Neuronal stem cell (in vitro differentiated cells): ENCODE data around the gene BUD23.

Experiments
- DNase-seq: peaks from one replicate; pipeline ENCODE4 v3.0.0-alpha.2; 2013; ENCODE audit warnings: low spot score
- H2AFZ ChIP-seq: one replicate; pipeline ENCODE4 v1.6.1; 2013; ENCODE audit warnings: mild to moderate bottlenecking, low read length, inconsistent platforms
- H2AK5ac ChIP-seq: 2 replicates; pipeline ENCODE4 v1.6.1; 2013; ENCODE audit warnings: low read depth, mild to moderate bottlenecking, inconsistent platforms, low read length, moderate library complexity, mixed read lengths
- H2BK120ac ChIP-seq: 2 replicates; pipeline ENCODE4 v1.6.1; 2013; ENCODE audit warnings: low read depth, mild to moderate bottlenecking, inconsistent platforms, low read length, moderate library complexity, mixed read lengths
- H2BK12ac ChIP-seq: one replicate; pipeline ENCODE4 v1.6.1; 2013; ENCODE audit warnings: low read length, inconsistent platforms
- H2BK15ac ChIP-seq: 2 replicates; pipeline ENCODE4 v1.6.1; 2013; ENCODE audit warnings: mild to moderate bottlenecking, low read length, inconsistent platforms, mixed read lengths
- H2BK5ac ChIP-seq: one replicate; pipeline ENCODE4 v1.6.1; 2013; ENCODE audit warnings: inconsistent platforms, mild to moderate bottlenecking, low read length, moderate library complexity
- H3K14ac ChIP-seq: one replicate; pipeline ENCODE4 v1.6.1; 2013; ENCODE audit warnings: low read length, inconsistent platforms
- H3K18ac ChIP-seq: 2 replicates; pipeline ENCODE4 v1.6.1; 2013; ENCODE audit warnings: low read length, inconsistent platforms
- H3K23ac ChIP-seq: 2 replicates; pipeline ENCODE4 v1.6.1; 2013; ENCODE audit warnings: low read depth, mild to moderate bottlenecking, mixed read lengths, low read length, inconsistent platforms; ENCODE audit not compliant: poor library complexity
- H3K27ac ChIP-seq: replicated peaks from 3 replicates; pipeline ENCODE4 v1.5.1; 2013; ENCODE audit warnings: low read length, inconsistent platforms
- H3K27me3 ChIP-seq, 3 experiments: 2 replicates each; pipeline ENCODE4 v1.6.1; 2013; ENCODE audit warnings: low read length in 3 of 3, mild to moderate bottlenecking in 2 of 3, inconsistent platforms in 1 of 3, low read depth in 1 of 3, mixed read lengths in 1 of 3, moderate library complexity in 1 of 3; ENCODE audit not compliant: control insufficient read depth in 3 of 3, insufficient read depth in 3 of 3
- H3K36me3 ChIP-seq, 2 donors: replicated peaks in 1 of 2; 2 replicates each; pipeline ENCODE4 v1.6.1; 2013; ENCODE audit warnings: low read length in 2 of 2; ENCODE audit not compliant: control insufficient read depth in 2 of 2, insufficient read depth in 2 of 2
- H3K4ac ChIP-seq: 2 replicates; pipeline ENCODE4 v1.6.1; 2013; ENCODE audit warnings: inconsistent platforms, mild to moderate bottlenecking, low read length, moderate library complexity
- H3K4me1 ChIP-seq, 2 donors: 1 replicate in 1 of 2; 2 replicates in 1 of 2; pipeline ENCODE4 v1.6.1; 2013; ENCODE audit warnings: low read length in 2 of 2, low read depth in 1 of 2; ENCODE audit not compliant: control insufficient read depth in 2 of 2, insufficient read depth in 1 of 2
- H3K4me2 ChIP-seq: one replicate; pipeline ENCODE4 v1.6.1; 2013; ENCODE audit warnings: mild to moderate bottlenecking, low read length, inconsistent platforms; ENCODE audit not compliant: insufficient read depth, poor library complexity, severe bottlenecking
- H3K4me3 ChIP-seq, 2 donors: 2 replicates each; pipeline ENCODE4 v1.5.1; 2013; ENCODE audit warnings: low read length in 2 of 2, mild to moderate bottlenecking in 2 of 2, inconsistent platforms in 1 of 2, moderate library complexity in 1 of 2
- H3K79me1 ChIP-seq: one replicate; pipeline ENCODE4 v1.6.1; 2013; ENCODE audit warnings: low read depth, mild to moderate bottlenecking, inconsistent platforms, low read length, moderate library complexity
- H3K9ac ChIP-seq: one replicate; pipeline ENCODE4 v1.6.1; 2013; ENCODE audit warnings: mild to moderate bottlenecking, low read depth, low read length, inconsistent platforms; ENCODE audit not compliant: poor library complexity
- H3K9me3 ChIP-seq, 2 donors: replicated peaks in 1 of 2; 2 replicates each; pipeline versions ENCODE3 to v1.6.1; 2013; ENCODE audit warnings: low read length in 2 of 2, mild to moderate bottlenecking in 2 of 2, inconsistent platforms in 1 of 2, low read depth in 1 of 2, mixed read lengths in 1 of 2, moderate library complexity in 1 of 2; ENCODE audit not compliant: control insufficient read depth in 2 of 2, insufficient read depth in 1 of 2
- H4K8ac ChIP-seq: one replicate; pipeline ENCODE4 v1.6.1; 2013; ENCODE audit warnings: low read depth, mild to moderate bottlenecking, inconsistent platforms, low read length, moderate library complexity
- H4K91ac ChIP-seq: one replicate; pipeline ENCODE4 v1.6.1; 2013; ENCODE audit warnings: low read length, low read depth, mild to moderate bottlenecking, inconsistent platforms; ENCODE audit not compliant: poor library complexity
- WGBS, 2 donors: extraction: QIAGEN DNeasy Blood & Tissue Kit; methylation state at CpG; one replicate each; pipeline ENCODE4 v1.1.7; 2013; ENCODE audit warnings: missing lambda C conversion rate in 2 of 2, mixed read lengths in 1 of 2; ENCODE audit not compliant: insufficient read length in 2 of 2, insufficient replicate concordance in 1 of 2; ENCODE audit errors: extremely low coverage in 2 of 2; 5-methylcytosine and 5-hydroxymethylcytosine counted together

Gene BUD23

GRCh38 chr7:73723813-73724212 lies 40.4 kb downstream of the BUD23 start:
- Histone ChIP-seq H3K23ac (no peak overlapping the region), H3K27ac (no peak overlapping the region), H4K8ac (no peak overlapping the region), H2BK12ac (no peak overlapping the region), H2BK120ac (no peak overlapping the region), H3K9ac (no peak overlapping the region), H3K36me3 (no peaks in the 10 kb centered on the region), H2BK5ac (no peak overlapping the region), H3K27me3 (peaks cover 0 to 33% (median 6%) of the 10 kb centered on the region in 3 experiments), H3K18ac (no peak overlapping the region), H3K9me3 (no peaks in the 10 kb centered on the region), H3K14ac (no peak overlapping the region), H3K4me3 (no peak overlapping the region), H3K4me2 (no peak overlapping the region), H3K4ac (no peak overlapping the region), H3K79me1 (peaks cover 5% of the 10 kb centered on the region), H2AK5ac (no peak overlapping the region), H3K4me1 (no peaks in the 10 kb centered on the region), H2BK15ac (no peak overlapping the region), H2AFZ (no peak overlapping the region), H4K91ac (no peak overlapping the region)
- DNase-seq, result no peak
- WGBS, 2 donors, result no CpG with 5 or more reads among the region's 3 CpGs

- Histone ChIP-seq H3K23ac (no peak overlapping the region), H2AK5ac (peak overlapping the region; percentile 23)
- no peak for DNase-seq
Observed at GRCh38 chr7:73726083-73726466, 42.7 kb downstream of the BUD23 start.

GRCh38 chr7:73727952-73728351 lies 44.6 kb downstream of the BUD23 start:
- no peak overlapping the region for H4K91ac ChIP-seq
- H3K27me3 ChIP-seq, result peaks cover 0 to 17% (median 0%) of the 10 kb centered on the region in 3 experiments
- H3K4me3 ChIP-seq, result no peak overlapping the region
- no peak overlapping the region for H3K9ac ChIP-seq
- no peak overlapping the region for H2BK5ac ChIP-seq
- no peak overlapping the region for H2BK12ac ChIP-seq
- H3K27ac ChIP-seq, result no peak overlapping the region
- no peaks in the 10 kb centered on the region for H3K36me3 ChIP-seq
- H2BK15ac ChIP-seq, result no peak overlapping the region
- no peak overlapping the region for H4K8ac ChIP-seq
- no peaks in the 10 kb centered on the region for H3K79me1 ChIP-seq
- H3K23ac ChIP-seq, result no peak overlapping the region
- H3K4ac ChIP-seq, result no peak overlapping the region
- no CpG with 5 or more reads among the region's 3 CpGs for WGBS, 2 donors
- H3K14ac ChIP-seq, result no peak overlapping the region
- H3K9me3 ChIP-seq, result no peaks in the 10 kb centered on the region
- no peak overlapping the region for H3K18ac ChIP-seq
- no peak for DNase-seq
- H3K4me2 ChIP-seq, result no peak overlapping the region
- no peak overlapping the region for H2AFZ ChIP-seq
- peaks cover 0 to 5% of the 10 kb centered on the region in 2 donors for H3K4me1 ChIP-seq
- no peak overlapping the region for H2BK120ac ChIP-seq
- no peak overlapping the region for H2AK5ac ChIP-seq

More at GRCh38 chr7:73726083-73726466, 42.7 kb downstream of the BUD23 start:
- Histone ChIP-seq H2BK5ac (no peak overlapping the region), H3K27me3 (peaks cover 0 to 25% (median 0%) of the 10 kb centered on the region in 3 experiments), H2BK12ac (peak overlapping the region; percentile 59), H3K9me3 (no peaks in the 10 kb centered on the region), H3K14ac (no peak overlapping the region), H2BK15ac (no peak overlapping the region), H3K4me2 (no peak overlapping the region), H2AFZ (no peak overlapping the region), H3K4me3 (no peak overlapping the region), H2BK120ac (no peak overlapping the region), H3K9ac (no peak overlapping the region), H3K79me1 (no peaks in the 10 kb centered on the region), H4K8ac (no peak overlapping the region), H3K27ac (no peak overlapping the region), H3K18ac (no peak overlapping the region), H3K4me1 (peaks cover 0 to 5% of the 10 kb centered on the region in 2 donors), H4K91ac (no peak overlapping the region), H3K4ac (no peak overlapping the region), H3K36me3 (no peaks in the 10 kb centered on the region)
- no CpG with 5 or more reads among the region's 1 CpG for WGBS, 2 donors

GRCh38 chr7:73728551-73728950 lies 45.2 kb downstream of the BUD23 start:
- Histone ChIP-seq H3K27me3 (peaks cover 0 to 17% (median 0%) of the 10 kb centered on the region in 3 experiments), H2BK12ac (no peak overlapping the region), H3K4me3 (no peak overlapping the region), H3K79me1 (no peaks in the 10 kb centered on the region), H3K9me3 (no peaks in the 10 kb centered on the region), H3K18ac (no peak overlapping the region), H3K4ac (no peak overlapping the region), H2BK15ac (no peak overlapping the region), H2AFZ (no peak overlapping the region), H2BK5ac (no peak overlapping the region), H4K91ac (no peak overlapping the region), H3K36me3 (no peaks in the 10 kb centered on the region), H3K23ac (no peak overlapping the region), H2BK120ac (no peak overlapping the region), H3K14ac (no peak overlapping the region), H3K4me1 (peaks cover 0 to 5% of the 10 kb centered on the region in 2 donors), H3K27ac (no peak overlapping the region), H3K4me2 (no peak overlapping the region), H2AK5ac (no peak overlapping the region), H3K9ac (no peak overlapping the region), H4K8ac (no peak overlapping the region)
- no peak for DNase-seq
- WGBS, 2 donors, result no CpG with 5 or more reads among the region's 5 CpGs
